CD4-positive, alpha-beta T cell treated with Interleukin-2 at 100 ng/mL for 4 hours (primary cell): ENCODE results near the gene GRID1.
"Not testable (repeated sequence)": the region's sequence is repeated elsewhere in the genome, so short reads cannot be mapped to it uniquely, and the experiment has no call there.

Source experiments
- DNase-seq: peaks from one replicate; pipeline ENCODE4 v3.0.0-alpha.2; 2020; ENCODE audit warnings: low spot score

Gene GRID1

DNA sequence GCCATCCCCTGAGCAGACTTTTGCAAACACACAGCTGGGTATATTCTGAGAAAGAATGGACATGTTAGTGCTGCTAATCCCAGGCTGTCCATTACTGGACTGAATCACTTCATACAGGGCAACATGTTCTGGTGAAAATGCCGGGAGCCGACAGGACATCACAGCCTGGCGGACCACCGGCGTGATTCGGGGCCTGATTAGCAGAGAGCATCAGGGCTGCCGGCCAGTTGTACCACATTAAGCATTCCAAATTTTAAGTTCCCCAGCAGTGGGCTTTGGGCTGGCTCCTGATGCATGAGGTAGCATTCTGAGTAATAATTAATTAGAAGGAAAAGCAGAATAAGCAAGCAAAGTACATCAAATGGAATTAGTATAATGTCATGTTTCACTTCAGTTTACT, 229.0 kb downstream of the GRID1 start:
- no peak for DNase-seq

DNA sequence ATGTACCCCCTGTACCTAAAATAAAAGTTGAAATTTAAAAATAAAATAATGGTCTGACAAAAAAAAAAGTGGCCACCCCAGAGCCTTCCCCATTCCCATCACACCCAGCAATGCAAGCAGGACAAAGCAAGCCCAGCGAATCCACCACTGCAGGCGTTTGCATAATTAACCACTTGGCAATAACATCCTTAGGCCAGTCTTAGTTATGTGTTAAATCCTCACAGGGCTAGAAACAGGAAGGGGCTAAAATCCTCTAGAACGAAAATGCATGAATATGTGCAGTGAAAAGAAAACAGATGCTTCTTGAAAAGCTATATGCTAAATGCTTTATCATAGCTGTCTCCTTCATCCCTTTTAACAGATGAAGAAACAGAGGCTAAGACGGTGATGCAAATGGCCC, 229.7 kb downstream of the GRID1 start:
- no peak for DNase-seq

DNA sequence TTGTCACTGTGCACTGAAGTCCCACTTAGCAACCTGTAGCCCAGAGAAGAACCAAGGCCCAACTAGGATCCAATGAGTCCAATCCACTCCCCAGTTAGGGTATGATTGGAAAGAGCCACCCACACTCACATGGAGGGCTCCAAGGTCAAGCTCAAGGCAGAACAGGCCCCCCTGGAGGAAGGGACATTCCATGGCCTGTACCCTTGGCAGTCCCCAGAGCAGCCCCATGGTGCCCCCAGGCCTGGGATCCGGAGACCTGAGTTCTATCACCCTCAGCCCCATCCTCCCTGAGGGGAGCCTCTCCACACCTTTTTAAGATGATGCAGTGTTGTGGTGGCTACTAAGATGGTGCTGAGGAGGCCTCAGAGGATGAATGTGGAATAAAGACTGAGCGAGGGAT, 231.4 kb downstream of the GRID1 start:
- no peak for DNase-seq

DNA sequence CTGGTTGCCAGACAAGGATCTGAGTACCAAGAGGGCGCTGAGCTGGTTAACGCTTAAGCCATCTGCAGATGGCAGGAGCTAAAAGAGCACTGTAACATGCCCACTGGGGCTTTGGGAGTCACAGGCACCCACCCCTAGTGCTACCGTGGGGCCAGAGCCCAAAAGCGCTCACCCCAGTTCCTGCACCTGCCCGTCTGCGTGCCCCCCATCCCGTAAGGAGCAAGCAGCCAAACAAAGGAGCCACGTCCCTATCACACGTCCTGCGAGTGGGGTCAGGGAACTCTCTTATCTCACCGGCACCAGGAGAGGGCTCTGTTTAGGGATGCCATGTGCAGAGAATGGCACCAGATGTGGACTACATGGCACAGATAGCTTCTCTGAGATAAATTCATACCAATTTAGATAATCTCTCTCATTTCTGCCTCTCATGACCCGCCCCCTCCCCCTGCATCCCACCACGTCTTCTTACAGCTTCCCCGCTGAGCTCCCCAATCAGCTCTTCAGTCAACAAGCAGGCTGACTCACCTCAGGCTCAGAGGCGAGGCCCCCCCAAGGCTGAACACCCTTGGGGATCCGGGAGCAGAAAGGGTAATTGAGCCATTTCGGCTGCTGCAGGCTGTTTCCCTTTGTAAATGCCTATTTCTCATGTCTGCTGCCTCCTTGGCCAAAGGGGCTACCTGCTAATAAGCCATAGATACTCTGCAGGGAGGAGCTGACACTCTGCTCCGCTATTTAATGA, 235.7 kb downstream of the GRID1 start:
- DNase-seq, result no peak

DNA sequence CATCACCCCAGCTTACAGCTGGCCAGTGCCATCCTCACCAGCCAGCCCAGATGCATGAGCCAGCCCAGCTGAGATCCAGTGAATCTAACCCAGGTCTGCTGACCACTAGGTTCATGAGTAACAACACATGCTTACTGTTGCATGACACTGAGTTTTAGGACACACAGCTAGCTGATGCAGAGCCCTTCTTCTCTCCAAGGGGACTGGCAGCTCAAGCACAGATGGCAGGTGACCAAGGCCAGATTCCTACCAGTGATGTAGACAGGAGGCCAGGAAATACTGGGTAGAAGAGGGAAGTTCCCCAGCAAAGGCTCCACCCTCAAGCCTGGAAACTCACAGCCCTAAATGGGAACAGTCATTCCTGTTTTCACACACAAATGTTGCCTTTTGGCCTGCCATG, 236.6 kb downstream of the GRID1 start:
- DNase-seq, result no peak

DNA sequence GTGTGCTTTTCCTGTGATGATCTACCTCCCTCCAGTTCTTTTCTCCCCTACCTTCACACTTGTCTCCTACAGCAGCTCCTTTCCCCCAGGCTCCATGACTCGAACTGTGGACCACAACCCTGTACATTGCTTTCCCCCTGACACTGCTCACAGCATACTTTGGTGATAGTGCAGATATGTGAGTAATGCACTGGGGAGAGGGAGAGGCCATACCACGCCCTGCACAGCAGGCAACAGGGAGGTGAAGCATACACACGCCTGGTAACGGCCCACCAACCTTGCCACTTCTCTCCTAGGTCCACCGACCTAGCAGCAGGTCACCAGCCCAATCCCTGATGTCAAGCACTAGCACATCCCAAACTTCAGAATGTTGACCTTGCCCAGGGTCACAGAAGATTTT, 238.2 kb downstream of the GRID1 start:
- no peak for DNase-seq

DNA sequence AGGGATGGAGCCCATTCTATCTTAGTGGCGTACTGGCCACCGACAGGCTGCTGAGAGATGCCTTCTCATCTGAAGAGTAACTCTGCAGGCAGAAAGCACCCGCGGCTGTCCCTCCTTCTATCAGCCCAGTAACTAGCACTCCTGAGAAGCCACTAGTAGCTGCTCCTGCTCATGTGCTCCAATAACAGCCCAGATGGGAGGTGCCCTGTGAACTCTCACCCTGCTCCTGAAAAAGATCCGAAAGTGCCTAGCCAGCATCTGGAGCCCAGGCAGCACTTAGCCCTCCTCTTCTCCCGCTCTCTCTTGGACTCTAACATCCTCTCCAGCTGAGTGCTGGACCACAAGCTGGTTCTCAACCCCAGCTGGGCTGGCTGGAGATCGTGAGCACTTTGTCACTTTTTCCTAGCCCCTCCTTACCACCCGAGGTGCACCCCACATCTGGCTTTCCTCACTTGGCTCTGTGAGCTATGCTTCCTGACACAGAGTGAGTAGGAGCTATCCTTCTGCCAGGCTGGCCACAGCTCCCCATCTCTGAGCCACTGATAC, 239.2 kb downstream of the GRID1 start:
- DNase-seq, result no peak

DNA sequence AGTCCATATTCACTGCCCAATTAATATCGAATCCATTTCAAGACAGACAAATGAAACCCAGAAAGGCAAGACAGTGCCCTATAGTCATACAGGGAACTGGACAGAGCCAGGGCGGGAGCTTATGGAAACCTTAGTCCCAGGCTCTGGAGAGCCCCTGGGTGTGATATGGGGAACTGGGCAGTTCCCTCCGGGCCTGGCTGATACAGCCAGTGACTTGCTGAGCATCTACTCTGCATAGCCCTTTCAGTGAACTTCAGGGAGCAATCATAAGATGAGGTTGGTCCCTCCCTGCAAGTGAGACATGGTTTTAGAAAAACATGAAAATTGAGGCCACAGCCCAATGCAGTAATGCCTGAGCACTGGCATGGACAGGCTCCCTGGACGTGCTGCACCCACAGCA, 241.9 kb downstream of the GRID1 start:
- no peak for DNase-seq

DNA sequence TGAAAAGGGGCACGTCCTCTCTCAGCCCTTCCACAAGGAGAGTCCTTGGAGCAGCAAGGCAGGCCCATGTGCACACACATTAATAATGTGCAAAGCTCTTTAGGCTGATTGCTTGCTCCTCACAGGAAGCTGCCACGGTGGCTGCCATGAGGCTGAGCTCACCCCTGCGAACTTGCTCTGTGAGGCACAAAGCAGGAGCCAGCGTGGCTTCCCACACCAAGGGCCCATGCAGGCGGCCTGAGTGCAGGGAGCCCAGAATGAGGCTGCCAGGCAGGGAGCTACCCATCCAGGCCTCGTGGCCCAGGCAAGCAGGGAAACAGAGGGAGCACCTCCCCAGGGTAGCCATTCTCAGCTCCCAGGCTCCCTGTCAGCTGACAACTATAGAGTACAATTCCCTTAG, 242.9 kb downstream of the GRID1 start:
- no peak for DNase-seq

DNA sequence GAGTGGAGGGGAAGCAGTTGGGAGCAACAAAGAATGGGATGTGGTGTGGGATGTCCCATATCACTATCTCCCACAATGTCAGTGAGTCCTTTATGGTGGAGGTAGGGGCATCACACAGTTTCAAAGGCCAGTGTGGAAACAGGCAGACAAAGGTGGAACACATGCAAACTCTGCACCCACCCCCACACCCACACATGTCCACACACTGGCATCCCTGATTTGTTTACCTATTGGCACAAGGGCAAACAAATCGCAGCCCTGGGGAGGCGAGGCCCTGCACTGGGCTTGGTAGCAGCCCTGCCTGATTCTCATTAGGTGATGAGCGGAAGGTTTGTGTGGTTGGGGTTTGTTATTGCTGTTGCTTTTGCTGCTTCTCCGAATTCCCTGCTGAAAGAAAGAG, 243.3 kb downstream of the GRID1 start:
- DNase-seq, result no peak

DNA sequence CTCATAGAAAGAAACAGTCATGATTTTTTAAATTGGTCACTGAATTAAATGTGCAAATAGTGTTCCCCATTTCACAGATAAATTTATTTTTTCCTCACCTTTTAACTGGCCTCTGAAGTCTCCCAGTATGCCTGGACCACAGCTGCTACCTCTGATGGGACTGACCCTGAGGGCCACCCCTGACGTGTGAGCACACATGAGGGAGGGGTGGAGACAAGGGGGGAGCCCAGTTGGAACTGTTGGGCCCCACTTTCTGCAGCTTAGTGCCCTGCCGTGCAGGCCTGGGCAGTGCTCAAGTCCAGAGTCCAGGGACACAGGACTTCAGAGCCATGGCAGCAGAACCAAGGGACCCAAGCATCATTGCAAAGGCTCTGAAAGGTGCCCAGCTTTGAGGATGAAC, 243.9 kb downstream of the GRID1 start:
- no peak for DNase-seq

DNA sequence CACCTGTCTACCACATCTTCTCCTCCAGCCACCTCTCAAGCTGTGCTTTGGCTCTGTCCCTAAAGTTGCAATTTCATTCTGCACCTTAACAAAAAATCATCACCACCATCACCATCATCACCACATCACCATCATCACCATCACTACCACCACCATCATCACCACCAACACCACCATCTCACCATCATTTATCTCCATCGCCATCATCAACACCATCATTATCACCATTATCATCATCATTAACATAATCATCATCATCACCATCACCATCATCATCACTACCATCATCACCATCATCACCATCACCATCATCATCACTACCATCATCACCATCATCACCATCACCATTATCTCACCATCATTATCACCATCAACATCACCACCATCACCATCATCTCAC, 245.4 kb downstream of the GRID1 start:
- DNase-seq, result no peak

DNA sequence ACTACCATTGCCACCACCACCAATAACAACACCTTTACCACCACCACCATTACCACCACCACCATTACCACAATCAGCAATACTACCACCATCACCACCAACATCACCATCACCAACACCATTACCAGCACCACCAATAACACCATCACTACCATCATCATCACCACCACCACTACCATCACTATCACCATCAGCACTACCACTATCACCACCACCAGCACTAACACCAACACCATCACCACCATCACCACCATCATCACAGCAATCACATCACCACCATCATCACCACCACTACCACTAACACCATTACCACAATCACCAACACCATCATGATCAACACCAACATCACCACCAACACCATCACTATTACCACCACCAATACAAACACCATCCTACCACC, 249.5 kb downstream of the GRID1 start:
- no peak for DNase-seq

DNA sequence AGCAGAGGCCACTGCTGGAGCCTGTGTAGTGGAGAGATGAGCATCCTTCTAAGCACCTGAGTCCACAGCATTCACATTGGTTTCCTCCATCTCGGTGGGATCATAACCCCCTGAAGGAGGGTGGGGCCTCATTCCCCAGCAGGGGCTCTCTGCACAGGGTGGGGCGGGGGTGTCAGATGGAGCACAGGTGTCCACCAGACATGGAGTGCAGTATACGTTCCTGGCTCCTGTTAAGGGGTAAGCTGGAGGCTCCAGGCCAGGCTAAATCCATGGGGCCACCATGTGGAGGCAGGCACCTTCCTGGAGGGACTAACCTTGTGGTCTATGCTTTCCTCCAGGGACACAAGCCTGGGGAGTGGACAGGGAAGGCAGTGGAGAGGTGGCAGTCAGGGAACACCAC, 252.6 kb downstream of the GRID1 start:
- DNase-seq, result no peak

DNA sequence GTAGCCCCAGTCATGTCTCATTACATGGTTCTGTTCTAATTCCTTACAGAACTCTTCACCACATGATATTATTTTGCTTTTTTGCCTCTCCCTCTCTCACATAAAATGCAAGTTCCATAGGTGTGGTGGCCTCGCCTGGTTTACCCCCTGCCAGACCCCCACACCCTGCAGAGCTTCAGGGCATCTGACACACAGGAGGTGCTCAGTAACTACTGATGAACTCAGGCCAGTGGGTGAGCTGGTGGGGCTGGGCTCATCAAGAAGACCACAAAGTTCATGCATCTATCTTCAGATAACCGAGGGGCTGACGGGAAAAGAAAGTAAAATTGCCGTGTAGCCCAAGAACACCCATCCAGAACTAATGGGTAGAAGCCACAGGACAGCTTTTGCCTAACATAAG, 253.1 kb downstream of the GRID1 start:
- DNase-seq, result no peak

DNA sequence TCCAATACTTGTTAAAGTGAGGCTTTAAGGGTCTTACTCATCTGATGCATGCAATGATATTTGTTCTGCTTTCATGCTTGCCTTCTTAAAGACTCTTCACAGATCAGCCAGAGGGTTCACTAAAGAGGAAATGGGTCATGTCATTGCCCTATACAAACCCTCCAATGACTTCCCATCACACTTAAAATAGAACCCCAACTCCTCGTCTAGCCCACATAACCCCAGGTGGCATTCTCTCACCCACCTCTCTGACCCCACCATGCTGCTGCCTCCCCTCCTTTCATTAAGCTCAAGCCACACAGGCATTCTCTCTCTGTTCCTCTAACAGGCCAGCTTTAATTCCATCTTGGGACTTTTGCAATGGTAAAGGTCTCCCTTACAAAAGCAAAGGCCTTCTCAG, 253.6 kb downstream of the GRID1 start:
- no peak for DNase-seq

DNA sequence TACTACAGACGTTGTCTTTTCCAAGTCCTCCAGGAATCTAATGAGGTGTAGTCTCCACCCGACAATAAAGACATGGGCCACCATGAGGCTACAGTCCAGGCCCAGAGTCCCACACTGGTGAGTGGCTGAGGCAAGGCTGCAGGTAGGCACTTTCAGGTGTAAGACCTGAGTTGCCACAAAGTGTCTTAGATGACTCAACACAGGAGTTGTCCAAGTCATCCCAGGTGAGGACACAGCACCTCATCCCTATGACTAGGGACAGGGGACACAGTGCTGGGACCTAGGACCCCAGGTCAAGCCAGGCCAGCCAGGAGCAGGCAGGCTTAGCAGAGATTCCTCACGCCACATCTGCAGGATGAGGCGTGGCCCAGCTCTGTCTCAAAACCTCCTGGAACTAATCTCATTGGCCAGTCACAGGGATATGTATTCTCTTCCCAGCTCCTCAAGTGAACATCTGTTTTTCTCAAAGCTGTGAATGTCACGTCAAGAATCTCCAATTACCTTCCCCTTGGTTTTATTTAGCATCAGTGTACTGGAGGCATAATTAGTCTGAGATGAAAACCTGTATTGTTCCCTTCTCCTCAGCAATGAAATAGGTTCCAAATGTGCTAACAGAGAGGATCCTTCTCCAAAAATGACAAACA, 254.6 kb downstream of the GRID1 start:
- DNase-seq, result no peak

DNA sequence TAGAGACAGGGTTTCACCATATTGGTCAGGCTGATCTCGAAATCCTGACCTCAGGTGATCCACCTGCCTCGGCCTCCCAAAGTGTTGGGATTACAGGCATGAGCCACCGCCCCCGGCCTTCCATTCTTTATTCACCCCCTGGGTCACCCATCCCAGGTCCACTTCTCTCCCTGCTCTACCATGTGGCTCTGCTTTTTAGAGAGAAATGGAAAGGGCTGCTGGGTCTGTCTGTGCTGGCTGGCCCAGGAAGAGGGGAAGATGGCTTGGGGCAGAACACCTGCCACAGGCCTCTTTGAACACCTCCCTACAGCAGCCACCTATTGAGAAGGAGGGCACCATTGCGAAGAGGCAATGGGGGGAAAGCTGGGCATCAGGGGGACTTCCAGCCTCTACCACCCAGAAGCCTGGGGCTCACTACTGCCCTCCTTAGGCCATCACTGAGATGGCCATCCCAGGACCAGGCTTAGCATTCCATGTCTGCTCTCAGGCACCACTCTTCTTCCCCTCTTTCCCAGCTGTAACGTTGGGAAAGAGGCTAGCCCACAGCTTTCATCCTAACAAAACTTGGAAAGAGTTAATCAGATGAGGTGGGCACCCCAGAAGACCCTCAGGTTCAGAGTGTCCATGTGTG, 256.3 kb downstream of the GRID1 start:
- no peak for DNase-seq

DNA sequence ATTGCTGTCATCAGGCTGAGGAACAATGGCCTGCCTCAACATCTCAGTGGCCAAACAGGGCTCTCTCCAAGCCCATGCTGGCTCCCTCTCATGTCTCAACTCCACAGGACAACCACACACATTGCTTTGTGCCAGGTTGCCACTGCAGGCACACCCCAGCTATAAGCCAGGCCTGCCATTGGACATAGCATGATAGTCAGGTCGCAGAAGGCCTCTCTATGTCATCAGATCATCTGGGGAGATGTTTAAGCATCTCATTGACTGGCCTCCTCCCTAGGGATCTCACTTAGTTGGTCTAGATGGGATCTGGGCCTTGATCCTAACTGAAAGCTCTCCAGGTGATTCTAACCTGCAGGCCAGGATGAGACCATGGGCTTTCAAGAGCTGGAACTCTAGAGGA, 257.2 kb downstream of the GRID1 start:
- DNase-seq, result no peak

DNA sequence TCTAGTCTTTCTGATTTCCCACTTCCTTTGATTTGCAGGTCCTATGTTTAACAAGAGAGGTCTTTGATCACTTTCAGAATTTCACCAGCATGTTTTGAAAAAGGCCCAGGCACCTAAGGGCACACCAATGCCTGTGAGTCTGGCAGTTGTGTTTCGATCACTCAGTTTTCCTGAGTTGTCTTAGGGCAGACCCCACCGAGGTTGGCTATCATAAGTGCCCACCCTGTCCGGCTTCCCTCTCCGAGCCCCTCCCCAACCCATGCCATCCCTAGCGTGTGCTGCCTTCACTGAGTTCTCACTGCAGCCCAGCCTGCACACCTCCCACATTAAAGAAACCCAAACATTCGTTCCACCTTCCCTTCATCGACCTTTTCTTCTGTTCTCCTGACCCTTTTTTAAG, 257.9 kb downstream of the GRID1 start:
- no peak for DNase-seq

DNA sequence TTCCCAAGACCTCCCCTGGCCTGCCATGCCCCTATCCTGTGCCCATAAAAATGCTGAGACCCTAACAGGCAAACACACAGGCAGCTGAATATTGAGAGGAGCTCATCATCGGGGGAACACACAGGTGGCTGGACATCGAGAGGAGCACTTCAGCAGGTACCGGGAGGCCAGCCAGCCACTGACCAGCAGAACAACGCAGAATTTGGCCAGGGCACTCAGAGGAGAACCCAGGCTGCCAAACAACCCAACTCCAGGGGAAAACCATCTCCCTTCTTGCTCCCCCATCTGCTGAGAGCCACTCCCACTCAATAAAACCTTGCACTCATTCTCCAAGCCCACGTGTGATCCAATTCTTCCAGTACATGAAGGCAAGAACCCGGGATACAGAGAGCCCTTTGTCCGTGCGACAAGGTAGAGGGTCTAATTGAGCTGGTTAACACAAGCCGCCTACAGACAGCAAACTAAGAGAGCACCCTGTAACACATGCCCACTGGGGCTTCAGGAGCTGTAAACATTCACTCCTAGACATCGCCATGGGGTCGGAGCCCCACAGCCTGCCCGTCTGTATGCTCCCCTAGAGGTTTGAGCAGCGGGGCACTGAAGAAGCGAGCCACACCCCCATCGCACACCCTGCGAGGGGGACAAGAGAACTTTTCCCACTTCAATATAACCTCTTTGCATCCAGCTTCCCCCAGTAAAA, 258.8 kb downstream of the GRID1 start:
- DNase-seq, result not testable (repeated sequence)

DNA sequence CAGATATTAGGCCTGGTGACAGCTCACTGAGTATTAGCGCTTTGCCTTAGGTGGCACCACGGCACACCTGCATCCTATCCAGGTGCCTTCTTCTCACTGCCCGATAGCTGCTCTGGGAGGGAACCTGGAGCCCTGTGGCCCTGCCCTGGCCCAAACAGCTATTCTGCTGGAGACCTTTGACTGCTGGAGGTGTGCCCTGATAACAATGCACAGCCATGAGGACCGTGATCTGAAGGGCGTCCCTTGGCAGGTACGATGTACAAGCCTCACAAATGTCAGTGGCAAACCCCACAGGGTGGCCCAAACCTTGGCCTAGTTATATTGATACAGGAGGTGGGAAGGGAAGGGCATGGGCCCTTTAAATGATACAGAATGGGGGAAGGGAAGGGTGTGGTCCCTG, 259.5 kb downstream of the GRID1 start:
- no peak for DNase-seq

DNA sequence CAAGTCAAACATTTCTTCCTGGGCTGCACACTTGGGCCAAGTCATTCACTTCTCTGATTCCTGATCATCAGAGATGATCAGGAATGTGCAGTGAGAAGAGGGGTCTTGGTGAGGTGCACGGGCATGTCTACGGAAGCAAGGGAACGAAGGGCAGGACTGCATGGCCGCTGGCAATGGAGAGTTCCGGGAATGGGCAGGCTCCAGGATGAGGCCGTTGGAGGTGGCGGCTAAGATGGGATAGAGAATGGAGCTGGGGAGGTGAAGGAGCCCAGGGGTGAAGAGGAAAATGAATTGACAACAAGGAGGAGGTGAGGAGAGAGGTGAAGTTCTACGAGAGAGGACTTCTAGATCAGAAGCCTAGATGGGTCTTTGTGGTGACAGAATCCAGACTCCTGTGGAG, 260.0 kb downstream of the GRID1 start:
- no peak for DNase-seq
